ENCODE measurements around the gene SMIM12.

SMIM12 gene

DNA sequence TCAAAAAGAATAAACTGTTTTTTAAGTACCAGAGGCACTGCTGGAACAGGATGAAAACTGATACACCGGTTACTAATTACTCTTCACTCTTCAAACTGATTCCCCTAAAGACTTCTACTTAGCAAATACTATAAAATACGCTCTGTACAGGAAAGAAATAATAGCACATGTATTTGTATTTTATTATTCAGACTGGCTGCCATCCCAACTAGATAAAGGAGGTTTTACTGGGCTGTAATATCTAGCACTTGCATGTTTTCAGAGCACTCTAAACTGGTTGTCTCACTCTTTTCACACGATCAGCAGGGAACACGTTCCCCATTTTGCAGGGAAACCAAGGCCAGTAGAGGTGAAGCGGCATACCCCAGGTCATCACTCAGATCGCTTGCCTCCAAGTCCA, 9.2 kb downstream of the SMIM12 start:
- H3K36me3 ChIP-seq (ENCODE audit: control insufficient read depth, insufficient read depth, low read length) = peaks cover 7% of the 10 kb centered on the region
- no peak overlapping the region for H3K27ac ChIP-seq (ENCODE audit: low read depth, low read length)
- H3K9ac ChIP-seq (ENCODE audit: low read length) = no peak overlapping the region
- no peaks in the 10 kb centered on the region for H3K4me1 ChIP-seq (ENCODE audit: control insufficient read depth, insufficient read depth, low read length)
- H3K4me3 ChIP-seq (ENCODE audit: low read length) = no peak overlapping the region
- H3K27me3 ChIP-seq (ENCODE audit: control insufficient read depth, insufficient read depth, low read length) = no peaks in the 10 kb centered on the region

DNA sequence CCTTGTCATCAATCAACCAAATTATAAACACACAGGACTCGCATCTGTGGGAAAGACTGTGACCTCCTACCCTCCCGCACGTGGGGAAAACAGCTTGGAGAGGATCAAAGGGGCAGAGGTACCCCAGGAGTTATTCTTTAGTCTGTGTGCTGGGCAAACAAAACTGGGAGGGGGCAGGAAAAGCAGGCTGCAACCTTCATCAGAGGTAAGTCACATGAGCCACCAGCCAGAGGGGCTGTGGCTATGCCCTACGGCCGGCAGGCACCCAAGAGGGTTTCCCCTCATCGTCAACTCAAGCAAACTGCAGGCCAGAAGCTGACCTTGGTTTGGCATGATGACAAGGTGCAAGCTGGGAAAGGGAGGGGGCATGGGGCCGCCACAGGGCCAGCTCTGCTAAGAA, 12.5 kb downstream of the SMIM12 start:
- Histone ChIP-seq H3K36me3 (ENCODE audit: control insufficient read depth, insufficient read depth, low read length) (no peaks in the 10 kb centered on the region), H3K9ac (ENCODE audit: low read length) (no peak overlapping the region), H3K27ac (ENCODE audit: low read depth, low read length) (no peak overlapping the region), H3K4me1 (ENCODE audit: control insufficient read depth, insufficient read depth, low read length) (no peaks in the 10 kb centered on the region), H3K27me3 (ENCODE audit: control insufficient read depth, insufficient read depth, low read length) (no peaks in the 10 kb centered on the region), H3K4me3 (ENCODE audit: low read length) (no peak overlapping the region)

- H3K4me1 ChIP-seq (ENCODE audit: control insufficient read depth, insufficient read depth, low read length) = no peaks in the 10 kb centered on the region
- H3K27ac ChIP-seq (ENCODE audit: low read depth, low read length) = no peak overlapping the region
- H3K36me3 ChIP-seq (ENCODE audit: control insufficient read depth, insufficient read depth, low read length) = no peaks in the 10 kb centered on the region
- no peak overlapping the region for H3K4me3 ChIP-seq (ENCODE audit: low read length)
- no peak overlapping the region for H3K9ac ChIP-seq (ENCODE audit: low read length)
- H3K27me3 ChIP-seq (ENCODE audit: control insufficient read depth, insufficient read depth, low read length) = no peaks in the 10 kb centered on the region
Measured at GRCh38 chr1:34846265-34846664, 13.3 kb downstream of the SMIM12 start.

DNA sequence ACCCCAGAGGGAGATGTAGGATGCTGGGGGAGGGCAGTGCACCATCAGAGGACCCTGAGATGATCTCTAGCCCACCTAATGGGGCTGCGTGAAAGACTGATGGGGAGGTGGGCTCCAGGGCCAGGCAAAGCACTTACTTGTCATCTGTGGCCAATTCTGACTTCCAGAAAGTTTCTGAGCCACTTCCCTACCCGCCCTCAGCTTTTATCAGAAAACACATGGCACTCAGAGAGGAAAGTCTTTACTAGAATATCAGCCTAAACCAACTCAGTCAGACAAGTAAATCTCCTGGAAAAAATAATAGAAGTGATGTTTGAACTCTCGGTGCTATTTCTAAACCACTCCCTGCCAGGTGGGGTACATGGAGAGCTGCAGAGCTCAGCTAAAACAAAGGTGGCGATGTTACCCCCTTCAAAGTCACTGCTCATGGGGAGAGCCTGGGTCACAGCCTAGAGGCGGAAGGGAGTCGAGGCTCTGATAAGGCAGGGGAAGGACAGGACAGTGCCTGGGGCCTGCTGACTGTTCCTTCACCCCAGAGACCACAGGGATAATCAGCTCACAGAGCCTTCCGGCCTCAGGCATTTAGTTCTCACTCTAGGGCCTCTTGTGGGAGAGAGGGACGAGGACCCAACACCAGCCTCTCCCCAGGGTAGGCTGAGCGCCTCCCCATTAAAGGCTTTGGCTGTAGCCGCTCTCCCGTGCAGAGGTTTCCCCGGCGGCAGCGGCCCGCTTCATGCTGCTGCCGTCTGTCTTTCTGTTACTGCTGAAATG, 14.2 kb downstream of the SMIM12 start:
- Histone ChIP-seq H3K27me3 (ENCODE audit: control insufficient read depth, insufficient read depth, low read length) (no peaks in the 10 kb centered on the region), H3K36me3 (ENCODE audit: control insufficient read depth, insufficient read depth, low read length) (no peaks in the 10 kb centered on the region), H3K4me1 (ENCODE audit: control insufficient read depth, insufficient read depth, low read length) (no peaks in the 10 kb centered on the region), H3K9ac (ENCODE audit: low read length) (no peak overlapping the region), H3K27ac (ENCODE audit: low read depth, low read length) (no peak overlapping the region), H3K4me3 (ENCODE audit: low read length) (no peak overlapping the region)

GRCh38 chr1:34844252-34844634, 15.3 kb downstream of the SMIM12 start:
- H3K27me3 ChIP-seq (ENCODE audit: control insufficient read depth, insufficient read depth, low read length) = no peaks in the 10 kb centered on the region
- no peaks in the 10 kb centered on the region for H3K36me3 ChIP-seq (ENCODE audit: control insufficient read depth, insufficient read depth, low read length)
- no peaks in the 10 kb centered on the region for H3K4me1 ChIP-seq (ENCODE audit: control insufficient read depth, insufficient read depth, low read length)
- no peak overlapping the region for H3K4me3 ChIP-seq (ENCODE audit: low read length)
- H3K27ac ChIP-seq (ENCODE audit: low read depth, low read length) = no peak overlapping the region
- H3K9ac ChIP-seq (ENCODE audit: low read length) = no peak overlapping the region

GRCh38 chr1:34843392-34844251, 15.9 kb downstream of the SMIM12 start:
- no peaks in the 10 kb centered on the region for H3K36me3 ChIP-seq (ENCODE audit: control insufficient read depth, insufficient read depth, low read length)
- H3K27me3 ChIP-seq (ENCODE audit: control insufficient read depth, insufficient read depth, low read length) = no peaks in the 10 kb centered on the region
- no peak overlapping the region for H3K4me3 ChIP-seq (ENCODE audit: low read length)
- H3K9ac ChIP-seq (ENCODE audit: low read length) = no peak overlapping the region
- no peaks in the 10 kb centered on the region for H3K4me1 ChIP-seq (ENCODE audit: control insufficient read depth, insufficient read depth, low read length)
- no peak overlapping the region for H3K27ac ChIP-seq (ENCODE audit: low read depth, low read length)

DNA sequence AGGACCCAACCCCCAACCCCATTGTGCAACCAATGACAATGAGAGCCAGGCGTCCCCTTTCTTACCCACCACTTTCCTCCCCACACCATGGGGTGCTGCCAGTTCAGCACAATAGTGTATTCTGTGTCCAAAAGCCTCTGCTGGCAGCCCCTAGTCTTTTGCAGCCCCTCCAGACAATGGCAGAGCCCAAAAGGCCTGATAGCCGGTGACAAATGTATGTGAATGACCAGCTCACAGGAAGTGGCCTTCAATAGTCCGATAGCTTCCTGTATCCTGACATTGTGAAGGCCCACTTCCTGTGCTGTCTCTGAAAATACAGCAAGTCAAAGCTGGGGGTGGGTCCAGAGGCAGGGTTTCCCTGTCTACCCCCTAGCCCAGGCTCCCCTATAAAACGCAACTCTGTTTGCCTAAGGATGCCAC, 16.6 kb downstream of the SMIM12 start:
- no peaks in the 10 kb centered on the region for H3K36me3 ChIP-seq (ENCODE audit: control insufficient read depth, insufficient read depth, low read length)
- H3K27me3 ChIP-seq (ENCODE audit: control insufficient read depth, insufficient read depth, low read length) = no peaks in the 10 kb centered on the region
- no peak overlapping the region for H3K4me3 ChIP-seq (ENCODE audit: low read length)
- no peak overlapping the region for H3K27ac ChIP-seq (ENCODE audit: low read depth, low read length)
- no peak overlapping the region for H3K9ac ChIP-seq (ENCODE audit: low read length)
- no peaks in the 10 kb centered on the region for H3K4me1 ChIP-seq (ENCODE audit: control insufficient read depth, insufficient read depth, low read length)

DNA sequence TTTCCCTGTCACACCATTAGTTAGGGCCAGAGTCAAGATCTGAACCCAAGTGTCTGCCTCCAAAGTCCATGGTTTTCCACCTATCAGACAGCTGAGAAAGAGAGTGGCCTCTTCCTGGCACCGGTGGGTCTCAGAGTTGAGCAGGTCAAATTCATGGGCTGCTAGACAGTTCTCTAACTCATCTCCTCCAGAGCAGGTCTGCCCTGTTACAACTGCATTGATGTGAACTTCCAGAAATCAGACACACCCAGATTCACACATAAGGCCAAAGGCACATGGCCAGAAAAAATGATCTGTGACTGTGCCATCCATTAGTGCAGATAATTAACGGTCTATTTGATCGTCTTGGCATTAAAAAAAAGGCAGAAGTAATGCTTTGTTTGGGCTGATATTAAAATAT, 17.5 kb downstream of the SMIM12 start:
- no peak overlapping the region for H3K4me3 ChIP-seq (ENCODE audit: low read length)
- no peaks in the 10 kb centered on the region for H3K4me1 ChIP-seq (ENCODE audit: control insufficient read depth, insufficient read depth, low read length)
- no peak overlapping the region for H3K9ac ChIP-seq (ENCODE audit: low read length)
- no peaks in the 10 kb centered on the region for H3K36me3 ChIP-seq (ENCODE audit: control insufficient read depth, insufficient read depth, low read length)
- no peak overlapping the region for H3K27ac ChIP-seq (ENCODE audit: low read depth, low read length)
- no peaks in the 10 kb centered on the region for H3K27me3 ChIP-seq (ENCODE audit: control insufficient read depth, insufficient read depth, low read length)

DNA sequence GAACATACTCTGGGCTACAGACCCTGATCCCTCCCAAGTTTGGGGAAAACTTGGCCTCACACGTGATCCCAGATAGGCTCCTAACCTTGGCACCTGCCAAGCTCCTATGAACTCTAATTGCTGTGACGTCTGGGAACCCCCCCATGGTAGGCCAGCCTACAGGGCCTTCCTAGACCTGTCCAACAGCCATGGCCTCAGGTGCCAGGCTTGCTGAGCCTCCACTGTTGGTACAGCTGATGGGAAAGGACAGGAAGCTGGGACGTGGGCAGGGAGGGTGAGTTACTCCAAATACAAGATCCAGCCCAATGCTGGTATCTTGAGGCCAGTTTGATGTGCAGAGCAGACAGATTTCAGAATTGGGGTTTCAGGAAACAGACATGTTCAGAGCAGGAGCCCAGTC, 19.1 kb downstream of the SMIM12 start:
- H3K36me3 ChIP-seq (ENCODE audit: control insufficient read depth, insufficient read depth, low read length) = no peaks in the 10 kb centered on the region
- H3K27me3 ChIP-seq (ENCODE audit: control insufficient read depth, insufficient read depth, low read length) = no peaks in the 10 kb centered on the region
- H3K4me1 ChIP-seq (ENCODE audit: control insufficient read depth, insufficient read depth, low read length) = no peaks in the 10 kb centered on the region
- H3K4me3 ChIP-seq (ENCODE audit: low read length) = no peak overlapping the region
- H3K27ac ChIP-seq (ENCODE audit: low read depth, low read length) = no peak overlapping the region
- no peak overlapping the region for H3K9ac ChIP-seq (ENCODE audit: low read length)

DNA sequence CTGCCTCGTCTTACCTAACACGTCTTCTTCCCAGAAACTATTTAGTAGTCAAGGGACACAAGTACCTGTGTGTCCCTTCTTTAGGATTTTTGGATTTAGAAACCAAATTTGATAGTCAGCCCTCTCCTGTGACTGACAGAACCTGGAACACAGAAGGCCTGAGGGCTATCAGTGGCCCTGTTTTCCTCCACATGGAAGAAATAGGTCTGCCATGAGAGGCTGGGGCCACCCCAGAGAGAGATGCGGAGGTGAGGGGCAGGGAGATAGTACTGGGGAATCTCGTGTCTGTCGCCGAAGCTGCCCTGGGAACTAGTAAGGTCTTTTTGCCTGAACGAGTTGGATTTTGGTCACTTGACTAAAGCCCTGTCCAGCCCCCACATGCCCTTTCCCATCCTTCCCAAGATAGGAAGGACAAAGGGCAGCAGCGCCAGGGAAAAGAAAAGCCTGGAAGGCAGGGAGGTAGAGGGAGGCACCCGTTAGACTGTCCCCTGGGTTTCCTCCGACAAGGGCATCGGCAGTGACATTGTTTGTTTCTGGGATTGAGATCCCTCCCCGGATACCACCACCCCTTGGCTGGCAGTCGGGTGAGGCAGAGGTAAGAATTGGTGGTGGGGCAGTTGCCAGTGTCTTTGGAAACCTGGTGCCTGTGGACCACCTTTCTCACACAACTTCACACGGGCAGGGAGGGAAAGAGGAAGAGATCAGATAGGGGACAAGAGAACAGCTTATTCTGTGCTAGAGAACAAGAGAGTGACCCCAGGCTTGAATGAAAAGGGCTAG, 19.8 kb downstream of the SMIM12 start:
- no peak overlapping the region for H3K27ac ChIP-seq (ENCODE audit: low read depth, low read length)
- H3K9ac ChIP-seq (ENCODE audit: low read length) = no peak overlapping the region
- no peaks in the 10 kb centered on the region for H3K4me1 ChIP-seq (ENCODE audit: control insufficient read depth, insufficient read depth, low read length)

DNA sequence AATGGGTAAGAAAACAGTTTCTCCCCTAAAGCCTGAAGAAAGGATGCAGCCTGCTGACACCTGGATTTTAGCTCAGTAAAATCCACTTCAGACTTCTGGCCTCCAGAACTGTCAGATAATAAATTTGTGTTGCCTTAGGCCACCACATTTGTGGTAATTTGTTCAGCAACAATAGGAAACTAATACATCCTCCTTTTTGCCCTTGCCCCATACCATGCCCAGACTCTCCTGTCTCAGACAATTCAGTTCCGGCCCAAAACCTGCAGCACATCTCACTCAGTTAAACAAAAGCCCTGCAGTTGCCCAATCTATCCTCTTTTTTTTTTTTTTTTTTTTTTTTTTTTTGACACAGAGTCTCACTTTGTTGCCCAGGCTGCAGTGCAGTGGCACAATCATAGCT, 25.8 kb downstream of the SMIM12 start:
- H3K27ac ChIP-seq (ENCODE audit: low read depth, low read length) = no peak overlapping the region

More for the DNA sequence above, 19.8 kb downstream of the SMIM12 start:
- Histone ChIP-seq H3K4me3 (ENCODE audit: low read length) (no peak overlapping the region), H3K27me3 (ENCODE audit: control insufficient read depth, insufficient read depth, low read length) (no peaks in the 10 kb centered on the region), H3K36me3 (ENCODE audit: control insufficient read depth, insufficient read depth, low read length) (no peaks in the 10 kb centered on the region)

DNA sequence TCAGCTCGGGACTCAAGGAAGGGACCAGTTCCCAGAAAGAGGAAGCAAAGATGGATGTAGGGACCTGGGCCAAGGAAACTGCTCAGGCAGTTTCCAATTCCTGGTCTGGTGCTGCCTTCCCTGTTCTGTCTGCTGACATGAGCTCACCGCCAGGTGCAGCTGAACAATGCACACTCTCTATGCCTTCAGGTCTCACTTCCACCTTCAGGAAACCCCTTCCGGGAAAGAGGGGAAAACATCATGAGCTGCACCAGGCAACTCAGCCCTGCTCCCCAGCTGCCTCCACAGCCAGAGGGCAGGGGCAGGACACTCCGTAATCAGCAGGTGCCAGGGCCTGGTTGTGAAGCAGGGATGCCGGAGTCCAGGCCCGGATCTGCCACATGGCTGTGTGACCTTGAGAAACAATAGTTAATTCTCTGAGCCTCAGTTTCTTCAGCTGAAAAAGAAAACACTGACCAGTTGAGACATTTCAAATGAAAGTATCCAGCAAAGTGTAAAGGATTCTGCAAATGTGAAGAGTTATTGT, 27.8 kb downstream of the SMIM12 start:
- H3K27ac ChIP-seq (ENCODE audit: low read depth, low read length) = no peak overlapping the region
- H3K36me3 ChIP-seq (ENCODE audit: control insufficient read depth, insufficient read depth, low read length) = no peaks in the 10 kb centered on the region
- no peaks in the 10 kb centered on the region for H3K4me1 ChIP-seq (ENCODE audit: control insufficient read depth, insufficient read depth, low read length)
- H3K4me3 ChIP-seq (ENCODE audit: low read length) = no peak overlapping the region
- no peaks in the 10 kb centered on the region for H3K27me3 ChIP-seq (ENCODE audit: control insufficient read depth, insufficient read depth, low read length)
- no peak overlapping the region for H3K9ac ChIP-seq (ENCODE audit: low read length)

More for the DNA sequence above, 25.8 kb downstream of the SMIM12 start:
- Histone ChIP-seq H3K36me3 (ENCODE audit: control insufficient read depth, insufficient read depth, low read length) (no peaks in the 10 kb centered on the region), H3K9ac (ENCODE audit: low read length) (no peak overlapping the region), H3K4me3 (ENCODE audit: low read length) (no peak overlapping the region), H3K27me3 (ENCODE audit: control insufficient read depth, insufficient read depth, low read length) (no peaks in the 10 kb centered on the region), H3K4me1 (ENCODE audit: control insufficient read depth, insufficient read depth, low read length) (no peaks in the 10 kb centered on the region)

Data from rectal smooth muscle tissue (tissue), 1 donor.